GM21367 (cell line): Measurements from ENCODE around the gene DPP10.
"Not testable (repeated sequence)": the region's sequence is repeated elsewhere in the genome, so short reads cannot be mapped to it uniquely, and the experiment has no call there.

Experiments used
- ATAC-seq: cut with Tn5 transposase; IDR thresholded peaks from one replicate; pipeline ENCODE4 v1.9.1; 2021; ENCODE audit not compliant: unreplicated experiment

Gene DPP10

GRCh38 chr2:114442510-114442909 is at the start of gene DPP10:
Gene DPP10 (plus strand): TSS chr2:114442641.
- ATAC-seq: no peak

- no peak for ATAC-seq
These were observed 41.6 kb upstream of the DPP10 start for GRCh38 chr2:114400890-114401289.

GRCh38 chr2:114405247-114406116 is 37.0 kb upstream of the DPP10 start:
- no peak for ATAC-seq

- ATAC-seq: no peak
These were observed 36.1 kb upstream of the DPP10 start for GRCh38 chr2:114406347-114406746.

- ATAC-seq: not testable (repeated sequence)
These were observed 35.1 kb upstream of the DPP10 start for GRCh38 chr2:114407353-114407752.

- no peak for ATAC-seq
These were observed 20.7 kb upstream of the DPP10 start for GRCh38 chr2:114421781-114422180.

- ATAC-seq: no peak
These were observed 17.7 kb upstream of the DPP10 start for GRCh38 chr2:114424699-114425098.

- no peak for ATAC-seq
These were observed 15.7 kb upstream of the DPP10 start for GRCh38 chr2:114426756-114427155.

GRCh38 chr2:114436329-114436728 is 6.1 kb upstream of the DPP10 start:
- ATAC-seq: no peak

- ATAC-seq: no peak
These were observed 4.1 kb downstream of the DPP10 start for GRCh38 chr2:114446571-114446970.

GRCh38 chr2:114450639-114451038 is 8.2 kb downstream of the DPP10 start:
- no peak for ATAC-seq

GRCh38 chr2:114456566-114456965 is 14.1 kb downstream of the DPP10 start:
- ATAC-seq: no peak

GRCh38 chr2:114457956-114458355 is 15.5 kb downstream of the DPP10 start:
- no peak for ATAC-seq

GRCh38 chr2:114461116-114461515 is 18.7 kb downstream of the DPP10 start:
- no peak for ATAC-seq

- no peak for ATAC-seq
These were observed 22.7 kb downstream of the DPP10 start for GRCh38 chr2:114464961-114465706.

- no peak for ATAC-seq
These were observed 25.9 kb downstream of the DPP10 start for GRCh38 chr2:114468343-114468742.

GRCh38 chr2:114472246-114472645 is 29.8 kb downstream of the DPP10 start:
- ATAC-seq: no peak

GRCh38 chr2:114472726-114473125 is 30.3 kb downstream of the DPP10 start:
- ATAC-seq: no peak

GRCh38 chr2:114488841-114489530 is 46.5 kb downstream of the DPP10 start:
- no peak for ATAC-seq

GRCh38 chr2:114495046-114495445 is 52.6 kb downstream of the DPP10 start:
- ATAC-seq: no peak

- no peak for ATAC-seq
These were observed 54.5 kb downstream of the DPP10 start for GRCh38 chr2:114496959-114497358.

GRCh38 chr2:114499101-114499500 is 56.7 kb downstream of the DPP10 start:
- no peak for ATAC-seq
